Tibial nerve (tissue), 3 donors: ENCODE measurements around the gene PIEZO1.

Source experiments
- CTCF ChIP-seq, 5 experiments: fragments of 200-600 bp in 3 of 5; fragments of 450-650 bp in 2 of 5; sonication (generic) in 3 of 5; IDR thresholded peaks; one replicate each; pipeline ENCODE4 v1.5.1; 2016 to 2019; ENCODE audit warnings: antibody characterized with exemption in 5 of 5, mild to moderate bottlenecking in 3 of 5, moderate library complexity in 2 of 5
- POLR2A ChIP-seq, 2 donors: fragments of 450-650 bp; IDR thresholded peaks; one replicate each; pipeline ENCODE4 v1.6.1; 2017; ENCODE audit warnings: antibody characterized with exemption in 2 of 2, mild to moderate bottlenecking in 2 of 2, moderate library complexity in 2 of 2

- TF ChIP-seq CTCF (IDR thresholded peaks at IDR 0.05) = no peak
- TF ChIP-seq POLR2A (IDR thresholded peaks at IDR 0.05) = no peak
Measured at GRCh38 chr16:88695753-88696152, 89.3 kb downstream of the PIEZO1 start.
